ENCODE results near the gene PCNX2.

PCNX2 gene

DNA sequence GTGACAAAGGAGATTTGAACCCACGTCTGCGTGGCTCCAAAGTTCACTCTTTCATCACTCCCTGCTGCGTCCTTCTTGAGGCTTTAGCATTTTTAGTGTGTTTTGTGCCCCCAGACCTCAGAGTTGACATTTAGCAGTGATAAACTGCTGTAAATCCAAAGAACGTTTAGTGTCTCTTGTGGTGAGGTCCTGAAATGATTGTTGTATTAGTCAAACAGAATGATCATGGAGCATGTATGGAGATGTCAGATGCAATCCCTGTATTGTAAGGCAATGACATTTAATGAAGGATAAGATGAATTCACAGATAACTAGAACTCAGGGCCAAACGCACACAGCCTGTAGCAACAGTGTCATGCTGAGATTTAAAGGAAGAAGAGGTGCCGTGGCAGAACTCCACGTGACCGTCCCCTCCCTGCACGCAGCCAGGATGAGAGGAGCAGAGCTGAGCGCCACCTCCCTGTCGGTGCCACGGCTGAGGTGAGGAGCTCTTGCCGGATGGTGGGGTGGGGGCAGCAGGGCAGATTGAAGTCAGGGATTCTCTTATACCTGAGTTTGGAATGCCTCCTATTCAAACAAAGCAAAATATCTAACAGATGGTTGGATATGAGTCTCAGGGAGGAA lies 315.1 kb downstream of the PCNX2 start:
- H3K4me3 ChIP-seq (replicated peaks; ENCODE audit: low read depth, low read length) = no peak overlapping the region
- TF ChIP-seq, protein P1, sequence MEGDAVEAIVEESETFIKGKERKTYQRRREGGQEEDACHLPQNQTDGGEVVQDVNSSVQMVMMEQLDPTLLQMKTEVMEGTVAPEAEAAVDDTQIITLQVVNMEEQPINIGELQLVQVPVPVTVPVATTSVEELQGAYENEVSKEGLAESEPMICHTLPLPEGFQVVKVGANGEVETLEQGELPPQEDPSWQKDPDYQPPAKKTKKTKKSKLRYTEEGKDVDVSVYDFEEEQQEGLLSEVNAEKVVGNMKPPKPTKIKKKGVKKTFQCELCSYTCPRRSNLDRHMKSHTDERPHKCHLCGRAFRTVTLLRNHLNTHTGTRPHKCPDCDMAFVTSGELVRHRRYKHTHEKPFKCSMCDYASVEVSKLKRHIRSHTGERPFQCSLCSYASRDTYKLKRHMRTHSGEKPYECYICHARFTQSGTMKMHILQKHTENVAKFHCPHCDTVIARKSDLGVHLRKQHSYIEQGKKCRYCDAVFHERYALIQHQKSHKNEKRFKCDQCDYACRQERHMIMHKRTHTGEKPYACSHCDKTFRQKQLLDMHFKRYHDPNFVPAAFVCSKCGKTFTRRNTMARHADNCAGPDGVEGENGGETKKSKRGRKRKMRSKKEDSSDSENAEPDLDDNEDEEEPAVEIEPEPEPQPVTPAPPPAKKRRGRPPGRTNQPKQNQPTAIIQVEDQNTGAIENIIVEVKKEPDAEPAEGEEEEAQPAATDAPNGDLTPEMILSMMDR (IDR thresholded peaks at IDR 0.05; ENCODE audit: low read depth, low read length, missing control alignments) = no peak
- no peak for DNase-seq (ENCODE audit: extremely low read depth, low read depth)

- no peak overlapping the region for H3K4me3 ChIP-seq (replicated peaks; ENCODE audit: low read depth, low read length)
- no peak for DNase-seq (ENCODE audit: extremely low read depth, low read depth)
- TF ChIP-seq, protein P1 (IDR thresholded peaks at IDR 0.05; ENCODE audit: low read depth, low read length, missing control alignments) = no peak
Observed at GRCh38 chr1:232979558-232979957, 316.0 kb downstream of the PCNX2 start.

- H3K4me3 ChIP-seq (replicated peaks; ENCODE audit: low read depth, low read length) = no peak overlapping the region
- no peak for DNase-seq (ENCODE audit: extremely low read depth, low read depth)
- TF ChIP-seq, protein P1 (IDR thresholded peaks at IDR 0.05; ENCODE audit: low read depth, low read length, missing control alignments) = no peak
Observed at GRCh38 chr1:232978815-232979214, 316.7 kb downstream of the PCNX2 start.

DNA sequence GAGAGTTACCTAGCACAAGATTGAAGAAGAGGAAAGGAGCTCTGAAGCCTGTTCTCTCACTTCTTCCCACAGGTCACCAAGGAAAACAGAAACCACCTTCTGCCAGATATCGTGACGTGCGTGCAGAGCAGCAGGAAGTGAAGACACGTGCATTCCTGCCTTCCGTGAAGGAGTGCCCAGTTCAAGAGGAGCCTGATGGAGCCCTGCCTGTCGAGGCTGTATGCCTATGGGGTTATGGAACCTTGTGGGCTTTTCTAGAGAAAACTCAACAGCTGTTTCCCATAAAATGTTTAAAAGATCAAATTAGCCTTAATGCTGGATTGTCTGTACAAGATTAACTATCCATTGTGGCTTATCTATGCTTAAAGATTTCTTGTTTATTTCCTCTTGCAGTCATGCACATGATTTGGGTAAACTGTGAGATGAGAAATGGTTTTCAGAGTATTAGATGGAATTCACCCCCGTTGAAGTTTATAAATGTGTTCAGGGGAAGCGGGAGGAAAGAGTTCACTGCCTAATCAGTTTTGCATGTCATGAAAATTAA lies 317.4 kb downstream of the PCNX2 start:
- TF ChIP-seq, protein P1 (IDR thresholded peaks at IDR 0.05; ENCODE audit: low read depth, low read length, missing control alignments) = no peak
- DNase-seq (ENCODE audit: extremely low read depth, low read depth) = no peak
- H3K4me3 ChIP-seq (replicated peaks; ENCODE audit: low read depth, low read length) = no peak overlapping the region

DNA sequence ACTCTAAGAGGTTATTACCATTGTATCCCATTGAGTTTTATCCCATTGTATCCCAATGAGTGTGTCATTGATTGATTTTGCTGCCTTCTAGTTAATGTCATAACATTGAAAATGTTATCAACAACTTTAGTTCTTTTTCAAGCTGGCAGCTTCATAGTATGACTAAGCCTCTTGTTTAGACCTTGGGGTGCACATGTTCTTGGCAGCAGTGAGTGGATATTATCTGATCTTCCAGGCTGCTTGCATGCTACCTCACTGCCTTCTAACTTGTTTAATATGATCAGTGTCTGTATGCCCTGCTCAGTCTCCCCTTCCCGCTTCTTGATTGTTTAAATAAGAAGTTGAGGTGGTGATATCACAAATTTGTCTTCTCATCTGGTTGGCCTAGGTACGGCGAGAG lies 320.6 kb downstream of the PCNX2 start:
- DNase-seq (ENCODE audit: extremely low read depth, low read depth) = no peak
- TF ChIP-seq, protein P1 (IDR thresholded peaks at IDR 0.05; ENCODE audit: low read depth, low read length, missing control alignments) = no peak
- no peak overlapping the region for H3K4me3 ChIP-seq (replicated peaks; ENCODE audit: low read depth, low read length)

DNA sequence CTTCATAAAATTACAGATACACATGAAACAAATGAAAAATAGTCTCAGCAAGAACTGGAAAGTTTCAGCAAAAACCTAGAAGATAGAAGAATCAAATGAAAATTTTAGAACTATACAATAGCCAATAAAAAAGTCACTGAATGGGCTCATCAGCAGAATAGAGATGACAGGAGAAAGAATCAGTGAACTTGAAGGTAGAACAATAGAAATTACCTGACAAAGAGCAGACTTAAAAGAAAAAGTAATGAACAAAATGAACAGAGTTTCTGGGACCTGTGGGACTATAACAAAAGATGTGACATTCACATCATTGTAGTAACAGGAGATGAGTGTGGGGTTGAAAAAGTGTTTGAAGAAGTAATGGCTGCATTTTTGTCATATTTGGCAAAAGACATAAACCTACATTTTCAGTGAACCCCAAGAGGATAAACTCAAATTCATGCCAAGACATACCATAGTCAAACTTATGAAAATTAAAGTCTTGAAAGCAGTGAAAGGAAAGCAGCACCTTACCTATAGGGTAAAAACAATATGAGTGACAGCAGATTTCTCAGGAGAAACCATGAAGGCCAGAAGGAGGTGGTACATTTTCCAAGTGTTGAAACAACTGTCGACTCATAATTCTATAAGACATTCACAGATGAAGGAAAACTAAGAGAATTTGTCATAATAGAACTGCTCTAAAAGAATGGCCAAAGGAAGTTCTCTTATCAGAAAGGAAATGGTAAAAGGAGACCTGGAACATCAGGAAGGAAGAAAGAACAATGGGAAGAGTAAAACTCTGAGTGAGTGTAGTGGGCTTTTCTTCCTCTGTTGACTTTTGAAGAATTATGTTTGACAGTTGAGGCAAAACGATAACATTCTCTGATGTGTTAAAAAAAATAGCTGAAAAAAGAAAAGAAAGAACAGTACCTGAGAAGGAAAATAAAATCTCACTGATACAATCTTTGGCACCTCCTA lies 321.6 kb downstream of the PCNX2 start:
- TF ChIP-seq, protein P1 (IDR thresholded peaks at IDR 0.05; ENCODE audit: low read depth, low read length, missing control alignments) = no peak
- DNase-seq (ENCODE audit: extremely low read depth, low read depth) = no peak
- no peak overlapping the region for H3K4me3 ChIP-seq (replicated peaks; ENCODE audit: low read depth, low read length)

Data from HFF-Myc (cell line).